Measurements from ENCODE around the gene CACHD1. TPM values are rescaled to one million over a fixed set of nuclear protein-coding genes. Genes with fewer than 3 reads are reported as not detected.
"Not testable (repeated sequence)": the region's sequence is repeated elsewhere in the genome, so short reads cannot be mapped to it uniquely, and the experiment has no call there.

The CACHD1 gene
- total RNA-seq, 5 donors from 2014 or later (not counting 1 experiment from before 2014, with no cell fraction given), result 0.49 to 7.3 (median 2.2) TPM

DNA sequence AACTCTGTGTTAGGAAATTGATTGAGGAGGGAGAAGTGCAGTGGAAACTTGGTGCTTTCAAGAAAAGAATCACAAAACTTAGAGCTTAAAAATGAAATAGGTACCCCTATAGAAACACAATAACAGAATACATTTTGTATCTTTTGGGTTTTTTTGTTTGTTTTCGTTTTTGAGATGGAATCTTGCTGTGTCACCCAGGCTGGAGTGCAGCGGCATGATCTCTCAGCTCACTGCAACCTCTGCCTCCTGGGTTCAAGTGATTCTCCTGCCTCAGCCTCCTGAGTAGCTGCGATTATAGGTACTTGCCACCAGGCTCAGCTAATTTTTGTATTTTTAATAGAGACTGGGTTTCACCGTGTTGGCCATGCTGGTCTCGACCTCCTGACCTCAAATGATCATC, 223.5 kb downstream of the CACHD1 start:
- no peak overlapping the region for H3K4me3 Mint-ChIP-seq
- Histone ChIP-seq H3K4me1 (ENCODE audit: control insufficient read depth in 1 of 2, extremely low read depth in 1 of 2, insufficient read depth in 2 of 2, low read length in 2 of 2) (no peaks in the 10 kb centered on the region), H3K27ac (ENCODE audit: low read length) (no peak overlapping the region), H3K9me3 (no peaks in the 10 kb centered on the region), H3K4me3 (ENCODE audit: control insufficient read depth in 1 of 2, extremely low read depth in 1 of 2, low read length in 1 of 2) (no peak overlapping the region), H3K27me3 (replicated peaks in 1 of 2; ENCODE audit: control insufficient read depth in 2 of 2, extremely low read depth in 1 of 2, insufficient read depth in 2 of 2, low read length in 1 of 2) (peaks cover 0 to 6% of the 10 kb centered on the region in 2 experiments), H3K36me3 (ENCODE audit: control insufficient read depth in 2 of 2, extremely low read depth in 1 of 2, insufficient read depth in 1 of 2, low read length in 1 of 2) (peaks cover 0 to 2% of the 10 kb centered on the region in 2 donors)
- DNase-seq (no peak), ATAC-seq (replicated peaks in 1 of 4) (no peak)
- no peaks in the 10 kb centered on the region for H3K9me3 Mint-ChIP-seq
- H3K27ac Mint-ChIP-seq, result no peak overlapping the region
- H3K27me3 Mint-ChIP-seq, result peaks cover 0 to 7% of the 10 kb centered on the region in 2 donors
- whole genome bisulfite sequencing (ENCODE audit: insufficient coverage), result 67% methylated on average over 2 of the region's 5 CpGs
- POLR2A ChIA-PET, result no interaction called here
- CTCF ChIA-PET, result no interaction called here
- no peaks in the 10 kb centered on the region for H3K36me3 Mint-ChIP-seq
- peaks cover 0 to 2% (median 1%) of the 10 kb centered on the region in 3 donors for H3K4me1 Mint-ChIP-seq

DNA sequence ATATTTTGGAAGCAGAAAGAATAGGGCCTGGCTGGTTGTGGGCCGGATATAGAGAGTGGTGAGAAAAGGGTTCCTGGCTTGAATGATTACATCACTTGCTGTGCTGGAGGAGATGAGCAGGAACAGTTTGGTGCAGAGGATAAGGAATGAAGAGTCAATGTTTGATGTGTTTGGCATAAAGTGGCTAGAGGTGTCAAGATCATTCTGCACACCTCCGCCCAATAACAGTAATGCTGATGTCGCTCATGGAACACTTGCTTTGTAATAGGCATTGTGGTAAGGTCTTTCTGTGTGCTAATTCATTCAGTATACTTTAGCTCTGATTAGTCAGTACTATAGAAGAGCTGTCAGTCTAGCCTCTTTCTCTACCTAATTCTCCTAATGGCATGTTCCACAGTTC, 226.9 kb downstream of the CACHD1 start:
- DNase-seq, result no peak
- Histone ChIP-seq H3K4me3 (ENCODE audit: control insufficient read depth in 1 of 2, extremely low read depth in 1 of 2, low read length in 1 of 2) (no peak overlapping the region), H3K36me3 (ENCODE audit: control insufficient read depth in 2 of 2, extremely low read depth in 1 of 2, insufficient read depth in 1 of 2, low read length in 1 of 2) (peaks cover 0 to 2% of the 10 kb centered on the region in 2 donors), H3K9me3 (no peaks in the 10 kb centered on the region), H3K4me1 (ENCODE audit: control insufficient read depth in 1 of 2, extremely low read depth in 1 of 2, insufficient read depth in 2 of 2, low read length in 2 of 2) (no peaks in the 10 kb centered on the region), H3K27ac (ENCODE audit: low read length) (no peak overlapping the region), H3K27me3 (replicated peaks in 1 of 2; ENCODE audit: control insufficient read depth in 2 of 2, extremely low read depth in 1 of 2, insufficient read depth in 2 of 2, low read length in 1 of 2) (peaks cover 0 to 6% of the 10 kb centered on the region in 2 experiments)
- Mint-ChIP-seq H3K4me1 (no peaks in the 10 kb centered on the region), H3K36me3 (no peaks in the 10 kb centered on the region), H3K27me3 (peaks cover 8 to 24% of the 10 kb centered on the region in 2 donors), H3K27ac (no peak overlapping the region), H3K4me3 (no peak overlapping the region), H3K9me3 (no peaks in the 10 kb centered on the region)
- WGBS (ENCODE audit: insufficient coverage), result 77% methylated on average over 1 of the region's 3 CpGs
- POLR2A ChIA-PET, result no interaction called here
- ATAC-seq (replicated peaks in 1 of 4), result no peak
- CTCF ChIA-PET, result no interaction called here

DNA sequence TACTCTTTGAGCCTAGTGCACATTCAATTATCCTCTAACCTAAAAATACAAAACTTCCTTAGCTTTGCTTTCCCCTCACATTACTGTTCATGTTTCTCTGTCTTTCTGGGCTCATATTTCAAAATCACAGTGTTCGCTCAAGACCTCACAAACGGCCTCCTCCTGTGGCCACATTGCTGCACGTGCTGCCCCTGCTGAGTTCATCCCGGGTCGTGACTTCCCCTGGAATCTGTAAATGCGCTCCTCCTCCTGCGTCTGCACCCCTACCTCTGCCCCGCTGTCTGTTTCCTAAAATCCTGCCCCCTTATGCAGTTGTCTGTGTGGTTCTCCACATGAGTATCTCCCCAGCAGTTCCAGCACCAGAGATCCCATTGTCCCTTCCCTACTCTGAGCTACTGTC, 229.4 kb downstream of the CACHD1 start:
- Mint-ChIP-seq H3K27me3 (peaks cover 14 to 27% of the 10 kb centered on the region in 2 donors), H3K27ac (no peak overlapping the region), H3K36me3 (no peaks in the 10 kb centered on the region), H3K4me1 (no peaks in the 10 kb centered on the region), H3K4me3 (no peak overlapping the region), H3K9me3 (peaks cover 0 to 6% (median 3%) of the 10 kb centered on the region in 3 donors)
- CTCF ChIA-PET, result no interaction called here
- DNase-seq (no peak), ATAC-seq (replicated peaks in 1 of 4) (no peak)
- POLR2A ChIA-PET, result no interaction called here
- H3K4me3 ChIP-seq (ENCODE audit: control insufficient read depth in 1 of 2, extremely low read depth in 1 of 2, low read length in 1 of 2), result no peak overlapping the region
- H3K27me3 ChIP-seq (replicated peaks in 1 of 2; ENCODE audit: control insufficient read depth in 2 of 2, extremely low read depth in 1 of 2, insufficient read depth in 2 of 2, low read length in 1 of 2), result peaks cover 0 to 3% of the 10 kb centered on the region in 2 experiments
- 87% methylated on average over 8 of the region's 8 CpGs for WGBS (ENCODE audit: insufficient coverage)
- H3K36me3 ChIP-seq (ENCODE audit: control insufficient read depth in 2 of 2, extremely low read depth in 1 of 2, insufficient read depth in 1 of 2, low read length in 1 of 2), result peaks cover 0 to 2% of the 10 kb centered on the region in 2 donors
- H3K9me3 ChIP-seq, result no peaks in the 10 kb centered on the region
- H3K27ac ChIP-seq (ENCODE audit: low read length), result no peak overlapping the region
- no peaks in the 10 kb centered on the region for H3K4me1 ChIP-seq (ENCODE audit: control insufficient read depth in 1 of 2, extremely low read depth in 1 of 2, insufficient read depth in 2 of 2, low read length in 2 of 2)

DNA sequence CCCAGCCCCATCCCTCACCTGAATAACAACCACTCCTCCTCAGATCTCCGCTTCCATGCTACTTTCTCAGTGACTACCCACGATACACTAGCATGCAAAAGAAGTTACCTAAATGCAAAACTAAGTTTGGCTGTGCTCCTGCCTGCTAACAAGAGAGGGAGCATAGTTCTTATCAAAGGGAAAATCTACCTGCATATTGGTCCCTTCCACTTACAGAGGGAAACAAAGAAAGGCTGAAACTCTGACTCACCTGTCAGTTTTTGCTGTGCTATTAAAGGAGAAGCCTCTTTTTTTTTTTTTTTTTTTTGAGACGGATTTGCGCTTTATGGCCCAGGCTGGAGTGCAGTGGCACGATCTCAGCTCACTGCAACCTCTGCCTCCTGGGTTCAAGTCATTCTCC, 231.1 kb downstream of the CACHD1 start:
- Histone ChIP-seq H3K9me3 (no peaks in the 10 kb centered on the region), H3K27me3 (replicated peaks in 1 of 2; ENCODE audit: control insufficient read depth in 2 of 2, extremely low read depth in 1 of 2, insufficient read depth in 2 of 2, low read length in 1 of 2) (no peaks in the 10 kb centered on the region), H3K27ac (ENCODE audit: low read length) (no peak overlapping the region), H3K4me3 (ENCODE audit: control insufficient read depth in 1 of 2, extremely low read depth in 1 of 2, low read length in 1 of 2) (no peak overlapping the region), H3K4me1 (ENCODE audit: control insufficient read depth in 1 of 2, extremely low read depth in 1 of 2, insufficient read depth in 2 of 2, low read length in 2 of 2) (no peaks in the 10 kb centered on the region), H3K36me3 (ENCODE audit: control insufficient read depth in 2 of 2, extremely low read depth in 1 of 2, insufficient read depth in 1 of 2, low read length in 1 of 2) (peaks cover 0 to 2% of the 10 kb centered on the region in 2 donors)
- Mint-ChIP-seq H3K9me3 (peaks cover 0 to 6% (median 3%) of the 10 kb centered on the region in 3 donors), H3K27ac (no peak overlapping the region), H3K27me3 (peaks cover 14 to 27% of the 10 kb centered on the region in 2 donors), H3K4me3 (no peak overlapping the region), H3K36me3 (no peaks in the 10 kb centered on the region), H3K4me1 (no peaks in the 10 kb centered on the region)
- ChIA-PET CTCF (interaction anchor here in 1 of 2 donors (0.7 kb wide), 1 partner anchor 370 kb away, joined by 5 read pairs; no protein-coding TSS in a partner anchor), POLR2A (no interaction called here)
- ATAC-seq (replicated peaks in 1 of 4) (no peak), DNase-seq (no peak)
- 100% methylated on average over 1 of the region's 5 CpGs for WGBS (ENCODE audit: insufficient coverage)

DNA sequence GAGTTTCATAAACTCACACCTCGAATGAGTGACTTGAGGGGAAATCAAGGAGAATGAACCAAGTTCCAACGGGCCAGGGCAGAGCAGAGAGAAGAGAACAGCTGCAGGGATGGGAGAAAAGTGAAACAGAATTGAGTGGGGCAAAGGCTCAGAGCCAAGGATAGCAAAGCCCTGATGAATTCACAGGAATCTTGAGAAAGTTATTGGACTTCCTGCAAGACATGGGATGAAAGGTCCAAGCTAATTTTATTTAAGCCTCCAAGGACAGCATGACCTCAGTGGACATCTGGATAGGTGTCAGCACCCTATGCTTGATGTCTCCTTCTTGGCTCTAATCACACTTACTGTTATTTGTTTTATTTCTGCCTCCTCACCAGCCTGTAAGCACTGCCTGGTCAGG, 232.0 kb downstream of the CACHD1 start:
- Histone ChIP-seq H3K4me1 (ENCODE audit: control insufficient read depth in 1 of 2, extremely low read depth in 1 of 2, insufficient read depth in 2 of 2, low read length in 2 of 2) (no peaks in the 10 kb centered on the region), H3K9me3 (no peaks in the 10 kb centered on the region), H3K27me3 (replicated peaks in 1 of 2; ENCODE audit: control insufficient read depth in 2 of 2, extremely low read depth in 1 of 2, insufficient read depth in 2 of 2, low read length in 1 of 2) (no peaks in the 10 kb centered on the region), H3K36me3 (ENCODE audit: control insufficient read depth in 2 of 2, extremely low read depth in 1 of 2, insufficient read depth in 1 of 2, low read length in 1 of 2) (no peaks in the 10 kb centered on the region), H3K27ac (ENCODE audit: low read length) (no peak overlapping the region), H3K4me3 (ENCODE audit: control insufficient read depth in 1 of 2, extremely low read depth in 1 of 2, low read length in 1 of 2) (no peak overlapping the region)
- Mint-ChIP-seq H3K27me3 (peaks cover 14 to 27% of the 10 kb centered on the region in 2 donors), H3K9me3 (peaks cover 0 to 6% (median 3%) of the 10 kb centered on the region in 3 donors), H3K4me3 (no peak overlapping the region), H3K36me3 (no peaks in the 10 kb centered on the region), H3K4me1 (no peaks in the 10 kb centered on the region), H3K27ac (no peak overlapping the region)
- CTCF ChIA-PET, result interaction anchor here in 1 of 2 donors (0.7 kb wide), 1 partner anchor 369 kb away, joined by 5 read pairs; no protein-coding TSS in a partner anchor
- POLR2A ChIA-PET, result no interaction called here
- ATAC-seq (replicated peaks in 1 of 4) (no peak), DNase-seq (no peak)
- 74% methylated on average over 2 of the region's 2 CpGs for WGBS (ENCODE audit: insufficient coverage)

DNA sequence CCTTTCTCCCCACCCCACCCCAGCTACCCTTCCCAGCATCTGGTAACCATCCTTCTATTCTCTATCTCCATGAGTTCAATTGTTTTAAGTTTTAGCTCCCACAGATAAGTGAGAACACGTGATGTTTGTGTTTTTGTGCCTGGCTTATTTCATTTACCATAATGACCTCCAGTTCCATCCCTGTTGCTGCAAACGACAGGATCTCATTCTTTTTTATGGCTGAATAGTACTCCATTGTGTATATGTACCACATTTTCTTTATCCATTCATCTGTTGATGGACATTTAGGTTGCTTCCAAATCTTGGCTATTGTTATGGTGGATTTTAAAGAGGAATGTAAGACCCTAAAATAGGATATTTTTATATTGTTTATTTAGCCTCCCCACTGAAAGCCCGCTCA, 232.7 kb downstream of the CACHD1 start:
- H3K36me3 ChIP-seq (ENCODE audit: control insufficient read depth in 2 of 2, extremely low read depth in 1 of 2, insufficient read depth in 1 of 2, low read length in 1 of 2); H3K4me3 Mint-ChIP-seq; H3K36me3 Mint-ChIP-seq; H3K4me1 ChIP-seq (ENCODE audit: control insufficient read depth in 1 of 2, extremely low read depth in 1 of 2, insufficient read depth in 2 of 2, low read length in 2 of 2); ATAC-seq (replicated peaks in 1 of 4); DNase-seq; H3K9me3 ChIP-seq; H3K27ac Mint-ChIP-seq; H3K4me1 Mint-ChIP-seq; H3K27me3 ChIP-seq (replicated peaks in 1 of 2; ENCODE audit: control insufficient read depth in 2 of 2, extremely low read depth in 1 of 2, insufficient read depth in 2 of 2, low read length in 1 of 2); H3K9me3 Mint-ChIP-seq; CTCF ChIA-PET; H3K27ac ChIP-seq (ENCODE audit: low read length); H3K4me3 ChIP-seq (ENCODE audit: control insufficient read depth in 1 of 2, extremely low read depth in 1 of 2, low read length in 1 of 2); POLR2A ChIA-PET: not testable (repeated sequence)
- H3K27me3 Mint-ChIP-seq, result peaks cover 18 to 27% of the 10 kb centered on the region in 2 donors
- no CpG with 5 or more reads among the region's 3 CpGs for WGBS (ENCODE audit: insufficient coverage)

DNA sequence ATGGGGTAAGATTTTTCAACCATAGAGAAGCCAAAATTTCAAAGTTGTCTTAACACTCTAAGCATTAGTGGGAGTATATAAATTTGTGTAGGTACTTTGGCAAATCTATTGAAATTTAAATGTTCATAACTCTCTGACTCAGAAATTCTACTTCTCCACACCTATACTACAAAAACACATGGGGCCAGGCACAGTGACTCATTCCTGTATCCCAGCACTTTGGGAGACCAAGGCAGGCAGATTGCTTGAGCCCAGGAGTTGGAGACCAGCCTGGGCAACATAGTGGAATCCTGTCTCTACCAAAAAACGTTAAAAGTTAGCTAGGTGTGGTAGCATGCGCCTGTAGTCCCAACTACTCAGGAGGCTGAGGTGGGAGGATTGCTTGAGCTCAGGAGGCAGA, 233.7 kb downstream of the CACHD1 start:
- ChIA-PET POLR2A (no interaction called here), CTCF (interaction anchor here in 1 of 2 donors (0.7 kb wide), 1 partner anchor 8 kb away, joined by 4 read pairs; no protein-coding TSS in a partner anchor)
- Histone ChIP-seq H3K36me3 (ENCODE audit: control insufficient read depth in 2 of 2, extremely low read depth in 1 of 2, insufficient read depth in 1 of 2, low read length in 1 of 2) (no peaks in the 10 kb centered on the region), H3K4me1 (ENCODE audit: control insufficient read depth in 1 of 2, extremely low read depth in 1 of 2, insufficient read depth in 2 of 2, low read length in 2 of 2) (no peaks in the 10 kb centered on the region), H3K27me3 (replicated peaks in 1 of 2; ENCODE audit: control insufficient read depth in 2 of 2, extremely low read depth in 1 of 2, insufficient read depth in 2 of 2, low read length in 1 of 2) (no peaks in the 10 kb centered on the region), H3K27ac (ENCODE audit: low read length) (no peak overlapping the region), H3K9me3 (no peaks in the 10 kb centered on the region), H3K4me3 (ENCODE audit: control insufficient read depth in 1 of 2, extremely low read depth in 1 of 2, low read length in 1 of 2) (no peak overlapping the region)
- ATAC-seq (replicated peaks in 1 of 4) (no peak), DNase-seq (no peak)
- Mint-ChIP-seq H3K27ac (no peak overlapping the region), H3K4me1 (no peaks in the 10 kb centered on the region), H3K27me3 (peaks cover 22 to 27% of the 10 kb centered on the region in 2 donors), H3K9me3 (peaks cover 0 to 6% (median 3%) of the 10 kb centered on the region in 3 donors), H3K4me3 (no peak overlapping the region), H3K36me3 (no peaks in the 10 kb centered on the region)
- WGBS (ENCODE audit: insufficient coverage), result 75% methylated on average over 2 of the region's 2 CpGs
